GM12878 (cell line): ENCODE results near the gene RAD51B.

Experiments
- CTCF ChIP-seq, 3 experiments: IDR thresholded peaks in 2 of 3; conservative IDR thresholded peaks in 1 of 3; 2 replicates each; pipeline ENCODE4 v1.5.1; 2011; ENCODE audit warnings: low read depth in 3 of 3, low read length in 3 of 3, mild to moderate bottlenecking in 3 of 3, control low read depth in 2 of 3, moderate library complexity in 2 of 3, inconsistent platforms in 1 of 3, mixed read lengths in 1 of 3; ENCODE audit not compliant: control insufficient read depth in 2 of 3, insufficient read depth in 1 of 3; ENCODE audit errors: extremely low read depth in 1 of 3
- E2F4 ChIP-seq: IDR thresholded peaks from 2 replicates; pipeline ENCODE4 v1.6.1; 2012; ENCODE audit warnings: low read depth, low read length, improper control_type of control experiment
- E4F1 ChIP-seq: fragments of 450-650 bp; IDR thresholded peaks from 2 replicates; pipeline ENCODE4 v1.6.1; 2018; ENCODE audit warnings: borderline replicate concordance, mild to moderate bottlenecking; ENCODE audit not compliant: partially characterized antibody
- EZH2 ChIP-seq: IDR thresholded peaks from 2 replicates; pipeline ENCODE4 v1.6.1; 2012; ENCODE audit warnings: low read depth, mild to moderate bottlenecking, control low read depth, inconsistent platforms, low read length, borderline replicate concordance; ENCODE audit not compliant: control insufficient read depth
- NFYB ChIP-seq: IDR thresholded peaks from 2 replicates; pipeline ENCODE4 v1.6.1; 2011; ENCODE audit warnings: low read depth, mild to moderate bottlenecking, low read length, improper control_type of control experiment, moderate library complexity; ENCODE audit not compliant: insufficient read depth
- RAD21 ChIP-seq: IDR thresholded peaks from 2 replicates; pipeline ENCODE4 v1.6.1; 2011; ENCODE audit warnings: mild to moderate bottlenecking, low read depth, low read length, moderate library complexity; ENCODE audit not compliant: insufficient read depth
- REST ChIP-seq: IDR thresholded peaks from 2 replicates; pipeline ENCODE4 v1.6.1; 2012; ENCODE audit warnings: mild to moderate bottlenecking, low read depth, low read length
- TAF1 ChIP-seq: IDR thresholded peaks from 2 replicates; pipeline ENCODE4 v1.6.1; 2011; ENCODE audit warnings: mild to moderate bottlenecking, low read depth, low read length, borderline replicate concordance

DNA sequence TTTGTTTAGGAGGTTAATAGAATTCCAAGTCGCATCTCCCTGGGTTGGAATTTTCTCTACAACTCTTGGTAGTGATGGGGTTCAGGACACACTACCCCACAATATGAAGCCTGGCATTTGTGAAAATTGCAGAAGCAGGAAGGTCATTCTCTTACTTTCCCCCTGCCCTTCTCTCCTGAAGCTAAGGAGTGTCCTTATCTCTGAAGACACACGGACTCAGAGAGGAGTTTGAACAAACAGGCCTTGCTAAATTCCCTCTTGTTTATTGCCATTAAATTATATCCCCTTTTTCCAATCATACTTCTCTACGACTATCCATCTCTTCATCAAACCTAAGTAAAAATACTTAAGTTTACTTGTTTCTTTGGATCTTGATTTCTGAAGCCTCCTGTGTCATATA lies 443.0 kb downstream of the RAD51B start:
- TF ChIP-seq CTCF (IDR thresholded peaks at IDR 0.05 in 2 of 3, conservative IDR thresholded peaks at IDR 0.05 in 1 of 3; ENCODE audit: control insufficient read depth in 2 of 3, extremely low read depth in 1 of 3, insufficient read depth in 1 of 3, low read depth in 3 of 3, low read length in 3 of 3): no peak
- TF ChIP-seq REST: no peak
- no peak for TF ChIP-seq EZH2
- TF ChIP-seq E4F1: no peak
- no peak for TF ChIP-seq TAF1
- no peak for TF ChIP-seq E2F4
- TF ChIP-seq NFYB: no peak
- no peak for TF ChIP-seq RAD21
